Ovary (tissue), 9 donors: ENCODE results near the gene DBNDD2. TPM values are rescaled to one million over a fixed set of nuclear protein-coding genes. Genes with fewer than 3 reads are reported as not detected.

Source experiments
- DNase-seq, 5 donors: peaks; one replicate each; pipeline ENCODE4 v3.0.0-alpha.2; 2019 to 2020
- H3K27ac ChIP-seq, 2 donors: fragments of 200-600 bp; one replicate each; pipeline versions ENCODE4 v1.5.1 to v1.8.0; 2019 to 2022
- H3K27me3 ChIP-seq: fragments of 200-600 bp; one replicate; pipeline ENCODE4 v1.8.0; 2022
- H3K36me3 ChIP-seq: fragments of 200-600 bp; sonication (generic); one replicate; pipeline ENCODE4 v1.5.1; 2019
- H3K4me1 ChIP-seq: one replicate; pipeline ENCODE4 v1.8.1; 2013; ENCODE audit warnings: mild to moderate bottlenecking, moderate library complexity; ENCODE audit not compliant: insufficient read depth
- H3K4me3 ChIP-seq: fragments of 200-600 bp; sonication (generic); one replicate; pipeline ENCODE4 v1.5.1; 2017
- H3K9me3 ChIP-seq, 2 donors: fragments of 200-600 bp in 1 of 2; sonication (generic) in 1 of 2; one replicate each; pipeline versions ENCODE4 v1.5.1 to v1.8.1; 2013 to 2019; ENCODE audit warnings: mild to moderate bottlenecking in 1 of 2, moderate library complexity in 1 of 2
- CTCF ChIP-seq, 3 donors: fragments of 450-650 bp in 2 of 3; fragments of 200-600 bp in 1 of 3; IDR thresholded peaks; one replicate each; pipeline versions ENCODE4 v1.5.1 to v1.8.0; 2016 to 2022; ENCODE audit warnings: antibody characterized with exemption in 3 of 3, mild to moderate bottlenecking in 1 of 3
- EP300 ChIP-seq: sonication (generic); formaldehyde crosslinking; IDR thresholded peaks from one replicate; pipeline ENCODE4 v1.6.1; 2017; ENCODE audit warnings: antibody characterized with exemption
- POLR2A ChIP-seq: fragments of 450-650 bp; IDR thresholded peaks from one replicate; pipeline ENCODE4 v1.6.1; 2017; ENCODE audit warnings: antibody characterized with exemption, mild to moderate bottlenecking, moderate library complexity
- WGBS, 3 donors: extraction: QIAGEN DNeasy Blood & Tissue Kit in 1 of 3; methylation state at CpG; one replicate each; pipeline versions ENCODE4 v1.1.5 to v1.1.7; 2013 to 2017; 5-methylcytosine and 5-hydroxymethylcytosine counted together
- intact Hi-C, 4 donors: fragments of 100-400 bp; cut with DNase I; formaldehyde crosslinking; loops; one replicate each; pipeline versions ENCODE4 v1.11.0 to v1.15.1; 2022 to 2023
- polyA plus RNA-seq, 2 donors: library from polyadenylated mRNA; stranded (reverse); fragments of 200-250 nt in 1 of 2; fragments of 350-450 nt in 1 of 2; fragmentation: Illumina TruSeq in 1 of 2; extraction: RNeasy Lipid Tissue Mini Kit (QIAGEN cat#74804) in 1 of 2; gene quantifications; one replicate each; pipeline ENCODE4 v1.2.3, GENCODE V29; 2013 to 2014
- total RNA-seq, 7 donors: library from RNA; depleted of rRNA in 2 of 7; stranded (reverse); fragments of >200 nt in 2 of 7; fragmentation: NEBNext Ultra II Directional in 3 of 7; extraction: Animal tissue kit (Norgen Biotek cat#: 25700) in 3 of 7; gene quantifications; one replicate each; pipeline versions ENCODE4 v1.1.0 to v1.2.4, GENCODE V29; 2016 to 2023
- donor health status: DM: no; HTN: no; CAD: no; lungs with moderate emphysema.
- donor health status: DM: no; HTN: no; CAD: no.
- donor health status: Bipolar disorder and iron deficiency.
- donor health status: DM: yes; HTN: yes; CAD: no.
- donor health status: DM: no; HTN: no; CAD: no.
- donor health status: DM: yes; HTN: yes; CAD: no.

DBNDD2 gene
- total and polyA plus RNA-seq, 9 donors, result 18.4 to 63.2 (median 32.0) TPM

- H3K27me3 ChIP-seq, result no peaks in the 10 kb centered on the region
- WGBS, 3 donors, result 88 to 95% (median 90%) methylated on average over 8 of the region's 8 CpGs
- H3K27ac ChIP-seq, result no peak overlapping the region
- TF ChIP-seq POLR2A (no peak), CTCF (IDR thresholded peaks at IDR 0.05) (no peak), EP300 (no peak)
- H3K36me3 ChIP-seq, result no peaks in the 10 kb centered on the region
- peaks cover 5% of the 10 kb centered on the region for H3K4me1 ChIP-seq
- intact Hi-C loops, result loop anchor here in 1 of 4 donors (10.0 kb wide), 1 partner anchor 45 kb away; the partner anchor contains the start of gene TP53TG5
- no peak overlapping the region for H3K4me3 ChIP-seq
- no peak for DNase-seq
- no peaks in the 10 kb centered on the region for H3K9me3 ChIP-seq
Observed at GRCh38 chr20:45420125-45420524, 12.0 kb downstream of the DBNDD2 start.

- Histone ChIP-seq H3K27me3 (no peaks in the 10 kb centered on the region), H3K4me1 (peaks cover 4% of the 10 kb centered on the region), H3K27ac (no peak overlapping the region), H3K36me3 (no peaks in the 10 kb centered on the region), H3K9me3 (no peaks in the 10 kb centered on the region), H3K4me3 (no peak overlapping the region)
- WGBS, 3 donors, result 94 to 98% (median 94%) methylated on average over 2 of the region's 2 CpGs
- TF ChIP-seq EP300 (no peak), POLR2A (no peak), CTCF (IDR thresholded peaks at IDR 0.05) (no peak)
- intact Hi-C loops, result loop anchor here in 1 of 4 donors (10.0 kb wide), 1 partner anchor 49 kb away; the partner anchor contains the start of gene TP53TG5
- no peak for DNase-seq
Observed at GRCh38 chr20:45423700-45424099, 15.6 kb downstream of the DBNDD2 start.

GRCh38 chr20:45425561-45425960 is 17.5 kb downstream of the DBNDD2 start:
- H3K4me3 ChIP-seq, result no peak overlapping the region
- no peak overlapping the region for H3K27ac ChIP-seq
- H3K27me3 ChIP-seq, result no peaks in the 10 kb centered on the region
- 88 to 94% (median 88%) methylated on average over 17 of the region's 17 CpGs for WGBS, 3 donors
- H3K4me1 ChIP-seq, result peaks cover 4% of the 10 kb centered on the region
- intact Hi-C loops, result loop anchor here in 1 of 4 donors (10.0 kb wide), 1 partner anchor 51 kb away; the partner anchor contains the start of gene TP53TG5
- TF ChIP-seq CTCF (IDR thresholded peaks at IDR 0.05), result no peak
- TF ChIP-seq POLR2A, result no peak
- no peak for TF ChIP-seq EP300
- H3K36me3 ChIP-seq, result no peaks in the 10 kb centered on the region
- DNase-seq, result no peak
- no peaks in the 10 kb centered on the region for H3K9me3 ChIP-seq

GRCh38 chr20:45426320-45427016 is 18.4 kb downstream of the DBNDD2 start:
- Histone ChIP-seq H3K27me3 (no peaks in the 10 kb centered on the region), H3K36me3 (no peaks in the 10 kb centered on the region), H3K4me3 (no peak overlapping the region), H3K4me1 (peaks cover 4% of the 10 kb centered on the region), H3K9me3 (no peaks in the 10 kb centered on the region), H3K27ac (no peak overlapping the region)
- TF ChIP-seq EP300, result no peak
- no peak for TF ChIP-seq CTCF (IDR thresholded peaks at IDR 0.05)
- no peak for TF ChIP-seq POLR2A
- peak in 4 of 5 donors; percentile 30 to 60 (median 43) for DNase-seq
- 59 to 71% (median 61%) methylated on average over 5 of the region's 5 CpGs for WGBS, 3 donors
- intact Hi-C loops, result loop anchor here in 1 of 4 donors (10.0 kb wide), 1 partner anchor 52 kb away; the partner anchor contains the start of gene TP53TG5
